K562 (cell line): ENCODE data around the gene MAP4K4. TPM values are rescaled to one million over a fixed set of nuclear protein-coding genes. Genes with fewer than 3 reads are reported as not detected.

Source experiments
- polyA plus RNA-seq, 8 experiments: library from polyadenylated mRNA; depleted of rRNA in 4 of 8; stranded (reverse) in 5 of 8; unstranded in 3 of 8; fragments of >200 nt; fragmentation: Nextera tagmentation in 2 of 8; fragmentation: Illumina TruSeq in 1 of 8; extraction: Ambion mirVana in 2 of 8; extraction: Trizol in 1 of 8; gene quantifications; 2 replicates each; pipeline versions ENCODE4 v1.2.1 to v1.2.3, GENCODE V29; 2011 to 2014; ENCODE audit warnings: inconsistent platforms in 1 of 8, missing spikeins in 1 of 8
- total RNA-seq, 7 experiments: library from RNA; depleted of rRNA in 6 of 7; stranded (reverse); fragments of >200 nt in 6 of 7; fragmentation: Illumina TruSeq in 2 of 7; extraction: Trizol in 2 of 7; gene quantifications; 2 replicates each; pipeline versions ENCODE4 v1.2.1 to v1.2.3, GENCODE V29; 2011 to 2021; ENCODE audit warnings: low replicate concordance in 1 of 7
- TF ChIP-seq, protein P1 (sequence below), 2 experiments: fragments of 450-650 bp; formaldehyde crosslinking in 1 of 2; IDR thresholded peaks; 2 replicates each; pipeline versions ENCODE4 v1.4.0 to v1.6.1; 2014 to 2020; ENCODE audit warnings: mild to moderate bottlenecking in 2 of 2, borderline replicate concordance in 1 of 2, low read depth in 1 of 2
- TF ChIP-seq, protein P2 (sequence below): fragments of 250-450 bp; sonication (Bioruptor Pico); IDR thresholded peaks from 2 replicates; pipeline ENCODE4 v1.4.0; 2020; ENCODE audit warnings: mild to moderate bottlenecking, moderate library complexity

Gene MAP4K4
- total and polyA plus RNA-seq, 9 of the 15 experiments (the other 6 are each of a cell fraction or from before 2014, with no cell fraction given) = 7.6 to 76.4 (median 50.6) TPM

DNA sequence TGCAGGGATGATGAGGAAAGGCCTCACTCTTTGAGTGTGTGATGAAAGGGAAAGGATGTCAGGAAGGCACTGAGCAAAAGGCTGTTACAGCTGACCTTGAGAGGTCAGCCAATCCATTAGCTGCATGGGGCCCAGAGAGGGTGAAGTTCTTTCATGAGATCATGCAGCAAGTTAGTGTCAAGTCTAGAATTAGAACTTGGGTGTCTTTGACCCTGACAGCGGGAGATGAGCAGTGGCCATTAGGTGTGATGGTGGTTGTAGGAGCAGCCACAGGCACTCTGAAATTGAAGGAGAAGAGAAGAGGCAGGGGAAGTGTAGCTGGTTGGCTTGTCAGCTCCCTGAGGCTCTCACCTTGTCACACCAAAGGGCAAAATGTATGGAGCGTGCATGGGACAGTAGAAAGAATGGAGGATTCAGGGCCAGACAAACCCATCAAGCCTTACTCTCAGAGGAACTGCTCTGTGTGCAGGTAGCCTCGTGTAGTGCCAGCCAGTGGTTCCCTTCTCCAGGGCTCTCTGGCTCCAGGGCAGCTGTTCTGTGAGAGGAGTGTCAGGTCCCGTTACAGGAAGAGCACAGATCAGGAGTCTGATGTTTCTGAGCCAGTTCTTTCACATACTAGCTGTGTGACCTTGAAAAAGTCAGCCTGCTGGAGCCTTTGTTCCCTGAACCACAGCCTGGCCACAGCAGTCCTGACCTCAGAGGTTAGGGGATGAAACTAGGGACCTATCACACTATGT lies 35.9 kb downstream of the MAP4K4 start (continued):
- TF ChIP-seq, protein P1, sequence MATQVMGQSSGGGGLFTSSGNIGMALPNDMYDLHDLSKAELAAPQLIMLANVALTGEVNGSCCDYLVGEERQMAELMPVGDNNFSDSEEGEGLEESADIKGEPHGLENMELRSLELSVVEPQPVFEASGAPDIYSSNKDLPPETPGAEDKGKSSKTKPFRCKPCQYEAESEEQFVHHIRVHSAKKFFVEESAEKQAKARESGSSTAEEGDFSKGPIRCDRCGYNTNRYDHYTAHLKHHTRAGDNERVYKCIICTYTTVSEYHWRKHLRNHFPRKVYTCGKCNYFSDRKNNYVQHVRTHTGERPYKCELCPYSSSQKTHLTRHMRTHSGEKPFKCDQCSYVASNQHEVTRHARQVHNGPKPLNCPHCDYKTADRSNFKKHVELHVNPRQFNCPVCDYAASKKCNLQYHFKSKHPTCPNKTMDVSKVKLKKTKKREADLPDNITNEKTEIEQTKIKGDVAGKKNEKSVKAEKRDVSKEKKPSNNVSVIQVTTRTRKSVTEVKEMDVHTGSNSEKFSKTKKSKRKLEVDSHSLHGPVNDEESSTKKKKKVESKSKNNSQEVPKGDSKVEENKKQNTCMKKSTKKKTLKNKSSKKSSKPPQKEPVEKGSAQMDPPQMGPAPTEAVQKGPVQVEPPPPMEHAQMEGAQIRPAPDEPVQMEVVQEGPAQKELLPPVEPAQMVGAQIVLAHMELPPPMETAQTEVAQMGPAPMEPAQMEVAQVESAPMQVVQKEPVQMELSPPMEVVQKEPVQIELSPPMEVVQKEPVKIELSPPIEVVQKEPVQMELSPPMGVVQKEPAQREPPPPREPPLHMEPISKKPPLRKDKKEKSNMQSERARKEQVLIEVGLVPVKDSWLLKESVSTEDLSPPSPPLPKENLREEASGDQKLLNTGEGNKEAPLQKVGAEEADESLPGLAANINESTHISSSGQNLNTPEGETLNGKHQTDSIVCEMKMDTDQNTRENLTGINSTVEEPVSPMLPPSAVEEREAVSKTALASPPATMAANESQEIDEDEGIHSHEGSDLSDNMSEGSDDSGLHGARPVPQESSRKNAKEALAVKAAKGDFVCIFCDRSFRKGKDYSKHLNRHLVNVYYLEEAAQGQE (IDR thresholded peaks at IDR 0.05; ENCODE audit: borderline replicate concordance) = no peak
- TF ChIP-seq, protein P1 (CRISPR knock-in tag; IDR thresholded peaks at IDR 0.05; ENCODE audit: low read depth) = no peak
- TF ChIP-seq, protein P2, sequence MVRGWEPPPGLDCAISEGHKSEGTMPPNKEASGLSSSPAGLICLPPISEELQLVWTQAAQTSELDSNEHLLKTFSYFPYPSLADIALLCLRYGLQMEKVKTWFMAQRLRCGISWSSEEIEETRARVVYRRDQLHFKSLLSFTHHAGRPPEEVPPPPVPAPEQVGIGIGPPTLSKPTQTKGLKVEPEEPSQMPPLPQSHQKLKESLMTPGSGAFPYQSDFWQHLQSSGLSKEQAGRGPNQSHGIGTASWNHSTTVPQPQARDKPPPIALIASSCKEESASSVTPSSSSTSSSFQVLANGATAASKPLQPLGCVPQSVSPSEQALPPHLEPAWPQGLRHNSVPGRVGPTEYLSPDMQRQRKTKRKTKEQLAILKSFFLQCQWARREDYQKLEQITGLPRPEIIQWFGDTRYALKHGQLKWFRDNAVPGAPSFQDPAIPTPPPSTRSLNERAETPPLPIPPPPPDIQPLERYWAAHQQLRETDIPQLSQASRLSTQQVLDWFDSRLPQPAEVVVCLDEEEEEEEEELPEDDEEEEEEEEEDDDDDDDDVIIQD = no peak
